NCI-H446 treated with DMSO at 0.1 percent for 48 hours (cell line): Measurements from ENCODE around the gene SLC7A14.

Experiments
- DNase-seq: peaks from one replicate; lab custom pipeline; 2025; lab: John Stamatoyannopoulos, UW

Gene SLC7A14

GRCh38 chr3:170426240-170426797 lies 159.6 kb downstream of the SLC7A14 start:
- DNase-seq = no peak

- DNase-seq = no peak
Observed at GRCh38 chr3:170425491-170426239, 160.2 kb downstream of the SLC7A14 start.

GRCh38 chr3:170424879-170425278 lies 161.0 kb downstream of the SLC7A14 start:
- DNase-seq = no peak

DNA sequence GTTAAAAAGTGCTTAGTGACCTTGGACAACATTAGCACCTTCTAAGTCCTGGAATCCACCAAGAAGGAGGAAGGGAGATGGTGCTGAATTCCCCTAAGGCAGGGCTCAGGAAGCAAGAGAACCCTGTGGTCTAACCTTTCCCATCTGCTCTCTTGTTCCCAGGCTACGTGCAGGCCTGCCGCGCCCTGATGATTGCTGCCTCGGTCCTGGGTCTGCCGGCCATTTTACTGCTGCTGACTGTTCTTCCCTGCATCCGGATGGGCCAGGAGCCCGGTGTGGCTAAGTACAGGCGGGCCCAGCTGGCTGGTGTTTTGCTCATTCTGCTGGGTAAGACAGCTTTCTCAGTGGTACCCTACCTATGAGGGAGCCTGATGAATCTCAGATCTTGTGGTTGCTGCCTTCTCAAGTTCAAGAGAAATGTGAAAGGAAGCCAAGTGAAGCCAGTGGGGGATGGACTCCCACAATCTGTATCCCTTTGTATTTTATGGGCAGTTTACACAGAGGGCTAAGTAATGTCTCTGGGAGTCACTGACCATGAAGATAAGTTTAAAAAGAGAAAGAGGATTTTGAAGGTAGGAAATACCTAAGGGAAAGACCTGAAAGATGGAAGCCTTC lies 162.8 kb downstream of the SLC7A14 start:
- DNase-seq = no peak

DNA sequence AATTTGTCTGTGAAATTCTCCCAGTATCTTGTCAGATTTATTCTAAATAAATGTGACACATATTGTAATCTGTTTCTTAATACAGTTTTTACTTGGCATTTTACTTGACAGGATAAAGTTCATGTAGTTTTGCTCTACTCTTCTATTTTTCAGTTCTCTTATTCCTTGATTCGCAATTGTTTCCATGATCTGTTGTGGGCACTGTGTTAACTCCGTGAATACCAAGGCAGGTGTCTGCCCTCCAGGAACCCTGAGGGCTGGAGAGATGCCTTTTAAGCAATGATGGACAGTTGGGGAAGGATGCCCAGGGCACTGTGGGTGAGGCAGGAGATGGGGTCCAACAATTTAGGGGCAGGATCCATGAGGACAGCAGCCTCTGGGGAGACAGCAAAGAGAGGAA lies 164.1 kb downstream of the SLC7A14 start:
- DNase-seq = no peak

DNA sequence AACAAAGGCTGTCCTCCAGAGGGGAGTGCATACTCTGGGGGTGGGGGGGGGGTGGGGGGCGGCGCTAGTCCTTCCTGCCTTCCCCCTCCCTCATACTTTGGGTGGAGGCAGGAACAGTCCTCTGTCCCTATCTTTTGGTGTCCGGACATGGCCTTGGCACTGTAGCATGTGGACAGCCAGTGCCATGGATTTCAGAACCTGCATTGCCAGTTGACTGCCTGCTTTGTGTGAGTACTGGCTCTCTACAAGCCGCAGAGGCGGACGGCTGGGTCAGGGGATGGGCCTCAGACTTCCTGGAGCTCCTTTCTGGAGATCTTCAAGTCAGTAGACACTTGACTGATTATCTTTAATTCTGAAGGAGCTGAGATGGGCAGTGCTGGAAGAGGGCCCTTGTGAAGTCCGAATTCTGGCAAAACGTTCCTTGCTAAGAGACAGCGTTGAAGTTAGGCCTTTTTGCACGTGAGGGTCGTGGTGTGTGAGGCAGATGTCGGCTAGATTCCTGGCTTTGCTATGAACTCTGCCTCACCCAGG lies 164.7 kb downstream of the SLC7A14 start:
- DNase-seq = no peak

GRCh38 chr3:170420307-170420821 lies 165.5 kb downstream of the SLC7A14 start:
- no peak for DNase-seq

DNA sequence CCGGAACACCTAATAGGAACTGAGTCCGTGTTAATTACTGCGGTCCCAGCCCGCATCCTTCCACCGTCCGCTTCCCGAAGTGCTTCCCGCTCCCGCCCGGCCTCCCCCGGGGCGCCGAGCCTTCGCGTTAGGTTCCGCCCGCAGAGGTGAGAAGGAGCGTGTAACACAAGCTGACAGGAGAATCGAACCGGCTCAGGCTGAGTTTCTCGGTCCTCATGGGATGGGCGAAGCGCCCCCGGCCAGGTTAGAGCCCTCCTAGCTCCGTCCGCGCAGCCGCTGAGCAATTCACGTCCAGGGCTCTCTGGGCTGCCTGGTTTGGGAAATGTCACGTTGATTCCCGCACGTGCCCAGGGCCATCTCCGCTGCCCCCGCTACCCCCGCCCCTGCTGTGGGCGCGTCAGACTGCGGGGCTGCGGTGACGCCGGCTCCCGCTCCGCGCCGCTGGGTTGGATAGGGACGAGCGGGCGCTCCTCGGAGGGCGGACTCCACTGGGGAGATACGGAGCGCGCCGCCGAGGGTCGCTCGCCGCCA lies 166.3 kb downstream of the SLC7A14 start:
- DNase-seq = no peak

DNA sequence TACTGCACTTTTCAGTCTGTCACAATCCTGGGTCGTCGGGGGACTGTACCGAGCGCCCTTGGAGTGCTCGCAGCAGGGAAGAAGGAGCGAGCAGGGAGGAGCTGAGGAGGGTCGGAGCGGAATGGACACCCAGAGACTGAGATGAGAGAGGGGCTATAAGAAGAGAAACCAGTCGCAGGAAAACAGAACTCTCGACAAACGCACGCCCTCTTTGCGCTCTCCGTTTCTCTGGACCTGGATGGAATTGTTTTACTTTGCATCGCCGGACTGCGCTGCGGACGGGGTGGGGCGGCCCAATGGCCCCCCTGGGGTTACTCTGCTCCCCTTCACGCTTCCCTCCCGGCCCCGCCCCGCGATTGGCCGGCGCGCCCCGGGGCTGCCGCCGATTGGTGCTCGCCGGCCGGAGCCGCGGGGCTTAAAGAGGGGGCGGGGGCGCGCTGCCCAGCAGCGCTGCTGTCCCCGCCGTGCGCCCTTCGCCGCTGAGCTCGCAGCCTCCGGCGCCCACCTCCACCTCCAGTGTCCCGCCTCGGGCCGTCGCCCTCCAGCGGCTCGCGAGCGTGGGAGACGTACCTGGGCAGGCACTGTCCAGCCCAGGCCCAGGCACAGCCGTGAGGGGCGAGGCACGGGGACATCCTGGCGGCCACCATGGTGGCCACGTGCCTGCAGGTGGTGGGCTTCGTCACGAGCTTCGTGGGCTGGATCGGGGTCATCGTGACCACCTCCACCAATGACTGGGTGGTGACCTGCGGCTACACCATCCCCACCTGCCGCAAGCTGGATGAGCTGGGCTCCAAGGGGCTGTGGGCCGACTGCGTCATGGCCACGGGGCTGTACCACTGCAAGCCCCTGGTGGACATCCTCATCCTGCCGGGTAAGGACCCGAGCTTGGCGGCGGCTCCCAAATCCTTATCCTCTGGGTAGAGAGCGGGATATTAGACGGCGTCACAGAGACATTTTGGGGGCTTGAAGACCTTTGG lies 167.2 kb downstream of the SLC7A14 start, which contains the start of gene CLDN11:
TSS of gene CLDN11 (plus strand) at position 447 of the 977 bp plus-strand sequence. CDS start at position 646, 199 bp downstream.
- no peak for DNase-seq

GRCh38 chr3:170417090-170417489 lies 168.8 kb downstream of the SLC7A14 start:
- DNase-seq = no peak

GRCh38 chr3:170414202-170414663 lies 171.6 kb downstream of the SLC7A14 start:
- peak; percentile 64 for DNase-seq

DNA sequence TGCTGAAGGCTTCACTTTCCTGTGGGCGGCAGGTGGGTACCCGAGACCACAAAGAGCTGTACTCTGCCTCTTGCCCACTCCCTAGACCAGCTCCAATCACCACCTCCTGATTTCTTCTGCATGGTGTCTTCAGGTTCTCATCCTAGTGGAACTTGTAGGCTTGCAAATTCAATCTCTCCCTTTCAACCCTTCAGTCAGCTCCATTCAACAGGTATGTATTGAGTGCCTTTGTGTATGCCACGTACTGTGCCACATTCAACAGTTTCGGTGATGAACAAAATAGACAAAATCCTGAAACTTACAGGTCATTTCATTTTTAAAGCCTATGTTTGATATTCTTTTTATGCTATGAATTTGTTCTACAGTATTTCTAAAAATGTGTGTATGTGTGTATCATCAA lies 172.6 kb downstream of the SLC7A14 start:
- no peak for DNase-seq

GRCh38 chr3:170410428-170411029 lies 175.3 kb downstream of the SLC7A14 start:
- DNase-seq = peak; percentile 6
